Fibroblast of pulmonary artery (primary cell): ENCODE results near the gene GRIP1.

Experiments used
- DNase-seq: peaks from one replicate; pipeline ENCODE4 v3.0.0-alpha.2; 2010; ENCODE audit warnings: low read depth
- H3K4me3 ChIP-seq: replicated peaks from 2 replicates; pipeline ENCODE4 v1.5.1; 2011; ENCODE audit warnings: low read depth, mild to moderate bottlenecking, control low read depth, low read length, moderate library complexity
- CTCF ChIP-seq: IDR thresholded peaks from 2 replicates; pipeline ENCODE4 v1.5.1; 2011; ENCODE audit warnings: mild to moderate bottlenecking, control low read depth, low read length, inconsistent platforms; ENCODE audit errors: missing control alignments

The GRIP1 gene

GRCh38 chr12:66491853-66492252 lies 187.0 kb downstream of the GRIP1 start:
- DNase-seq = no peak

DNA sequence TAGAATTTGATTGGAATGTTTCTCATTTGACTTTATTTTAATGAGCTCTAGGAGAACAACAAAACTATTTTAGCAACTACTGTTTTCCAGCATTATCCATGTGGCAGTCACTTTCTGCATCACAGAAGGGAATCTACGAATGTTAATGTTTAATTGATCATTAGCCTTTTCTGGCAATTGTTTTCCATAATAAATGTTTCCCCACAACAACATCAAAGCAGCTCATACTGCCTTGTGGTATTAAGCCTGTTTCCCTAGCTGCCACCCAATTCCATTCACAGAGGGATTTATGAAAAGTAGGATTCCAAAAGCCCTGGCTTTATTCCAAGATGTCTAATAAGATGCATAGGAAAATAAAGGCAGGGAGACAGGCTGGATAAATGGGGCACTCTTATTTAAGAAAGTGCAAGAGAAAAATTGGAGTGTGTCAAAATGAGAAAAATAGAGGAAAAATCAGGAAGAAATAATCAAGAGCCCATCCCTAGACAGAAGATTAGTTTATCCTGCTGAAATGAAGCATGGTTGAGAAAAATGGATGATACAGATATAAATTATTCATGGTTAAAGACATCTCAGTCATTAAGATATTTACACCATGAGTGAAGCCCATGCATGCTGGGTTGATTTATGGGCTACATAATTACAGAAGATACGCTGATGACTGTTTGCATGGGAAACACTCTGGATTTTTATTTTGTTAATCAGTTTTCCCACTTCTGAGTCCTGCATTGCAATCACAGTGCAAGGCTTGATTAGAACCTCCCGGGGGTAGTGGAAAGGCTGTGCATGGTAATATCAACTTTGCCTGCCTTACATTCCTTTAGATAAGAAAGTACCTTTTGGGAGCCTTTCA lies 196.3 kb downstream of the GRIP1 start:
- no peak overlapping the region for H3K4me3 ChIP-seq
- TF ChIP-seq CTCF = no peak
- no peak for DNase-seq

More at GRCh38 chr12:66491853-66492252, 187.0 kb downstream of the GRIP1 start:
- TF ChIP-seq CTCF = no peak
- no peak overlapping the region for H3K4me3 ChIP-seq

DNA sequence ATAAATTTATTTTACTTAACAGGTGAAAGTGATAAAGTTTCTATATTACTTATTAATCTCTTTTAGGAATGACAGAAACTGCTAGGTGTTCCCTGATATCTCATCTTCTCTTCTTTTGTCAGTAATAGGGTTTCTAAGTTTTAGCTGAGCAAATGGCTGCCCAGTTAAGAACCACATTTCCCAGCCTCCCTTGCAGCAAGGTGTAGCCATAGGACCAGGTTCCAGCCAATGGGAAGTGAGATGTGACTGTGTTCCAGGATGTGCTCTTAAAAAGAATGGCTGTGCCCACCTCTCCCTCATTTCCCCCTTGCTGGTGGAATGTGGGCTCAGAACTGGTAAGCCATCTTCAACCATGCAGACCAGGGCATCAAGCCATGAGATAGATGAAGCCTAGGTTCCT lies 210.9 kb downstream of the GRIP1 start:
- DNase-seq = peak; percentile 6
- H3K4me3 ChIP-seq = no peak overlapping the region
- no peak for TF ChIP-seq CTCF

DNA sequence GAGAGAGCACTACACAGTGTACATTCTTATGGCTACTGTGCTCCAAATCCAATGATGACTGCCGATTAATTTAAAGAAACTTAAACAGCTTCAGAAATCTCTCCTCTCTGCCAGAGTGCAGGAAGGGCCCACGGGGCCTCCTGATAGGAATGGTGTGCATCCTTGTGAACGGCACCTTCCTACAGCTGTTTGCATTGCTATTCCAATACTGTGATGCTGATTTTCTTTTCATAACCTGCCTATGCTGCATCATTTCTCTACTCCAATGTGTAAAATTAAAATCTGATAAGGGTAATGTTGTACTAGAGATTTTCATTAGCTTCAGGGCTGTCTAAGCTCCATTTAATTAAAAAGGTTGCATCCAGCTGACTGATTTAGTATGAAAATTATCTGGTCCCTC lies 217.5 kb downstream of the GRIP1 start:
- no peak for DNase-seq
- H3K4me3 ChIP-seq = no peak overlapping the region
- TF ChIP-seq CTCF = no peak

DNA sequence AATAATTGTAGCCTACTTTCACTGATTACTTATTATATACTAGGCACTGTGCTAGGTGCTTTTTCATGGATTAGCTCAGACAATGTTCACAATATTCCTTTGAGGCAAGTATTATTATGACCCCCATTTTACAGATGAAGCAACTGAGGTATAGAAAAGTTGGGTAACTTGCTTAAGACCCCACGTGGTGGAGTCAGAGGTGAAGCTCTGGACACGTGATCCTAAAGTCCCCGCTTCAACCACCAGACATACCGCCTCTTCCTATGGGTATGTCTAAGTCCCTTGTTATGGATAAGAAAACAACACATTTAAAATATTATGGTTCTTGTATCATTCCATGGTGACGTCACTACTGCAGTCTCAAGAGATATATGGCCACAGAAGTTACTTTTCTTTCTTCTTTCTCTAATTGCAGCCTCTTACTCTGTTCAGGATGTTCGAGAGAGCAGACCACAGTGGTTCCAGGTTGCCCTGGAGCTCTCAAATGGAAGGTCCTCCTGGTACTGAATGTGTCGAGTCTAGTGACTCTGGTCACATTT lies 218.9 kb downstream of the GRIP1 start:
- no peak for DNase-seq
- no peak for TF ChIP-seq CTCF
- H3K4me3 ChIP-seq = no peak overlapping the region

GRCh38 chr12:66456612-66457011 lies 222.3 kb downstream of the GRIP1 start:
- no peak for DNase-seq
- no peak for TF ChIP-seq CTCF
- H3K4me3 ChIP-seq = no peak overlapping the region

GRCh38 chr12:66453844-66454243 lies 225.0 kb downstream of the GRIP1 start:
- no peak for TF ChIP-seq CTCF
- no peak for DNase-seq
- H3K4me3 ChIP-seq = no peak overlapping the region
